CD14-positive monocyte (primary cell): ENCODE measurements around the gene ZDHHC7. TPM values are rescaled to one million over a fixed set of nuclear protein-coding genes. Genes with fewer than 3 reads are reported as not detected.
A peak's percentile ranks its signal among the peaks of the same experiment; 100 is the strongest.

Experiments
- DNase-seq, 3 donors: peaks; one replicate each; pipeline ENCODE4 v3.0.0-alpha.2; 2011 to 2022
- H2AFZ ChIP-seq: 2 replicates; pipeline ENCODE4 v1.6.0; 2012; ENCODE audit warnings: mild to moderate bottlenecking, low read depth, low read length, inconsistent platforms; ENCODE audit not compliant: insufficient read depth, poor library complexity, severe bottlenecking
- H3K27ac ChIP-seq, 2 donors: 1 replicate in 1 of 2; 2 replicates in 1 of 2; pipeline ENCODE4 v1.5.1; 2012 to 2013; ENCODE audit warnings: low read length in 2 of 2, control low read depth in 1 of 2, inconsistent platforms in 1 of 2, low read depth in 1 of 2, mild to moderate bottlenecking in 1 of 2
- H3K27me3 ChIP-seq, 2 donors: one replicate each; pipeline versions ENCODE4 v1.6.0 to v1.6.1; 2011 to 2013; ENCODE audit warnings: low read length in 2 of 2; ENCODE audit not compliant: control insufficient read depth in 2 of 2, insufficient read depth in 2 of 2
- H3K36me3 ChIP-seq, 2 donors: replicated peaks in 1 of 2; 1 replicate in 1 of 2; 2 replicates in 1 of 2; pipeline versions ENCODE4 v1.5.1 to v1.6.1; 2012 to 2013; ENCODE audit warnings: low read length in 2 of 2, control low read depth in 1 of 2, inconsistent platforms in 1 of 2, mild to moderate bottlenecking in 1 of 2; ENCODE audit not compliant: insufficient read depth in 2 of 2, control insufficient read depth in 1 of 2
- H3K4me1 ChIP-seq, 2 donors: 1 replicate in 1 of 2; 2 replicates in 1 of 2; pipeline versions ENCODE4 v1.5.1 to v1.6.1; 2012 to 2013; ENCODE audit warnings: low read length in 2 of 2, control low read depth in 1 of 2, inconsistent platforms in 1 of 2, mild to moderate bottlenecking in 1 of 2, moderate library complexity in 1 of 2; ENCODE audit not compliant: insufficient read depth in 2 of 2, control insufficient read depth in 1 of 2
- H3K4me2 ChIP-seq: replicated peaks from 2 replicates; pipeline ENCODE3; 2012; ENCODE audit warnings: low read length, moderate library complexity, mild to moderate bottlenecking; ENCODE audit not compliant: poor library complexity, severe bottlenecking; ENCODE audit errors: extremely low read depth
- H3K4me3 ChIP-seq, 3 experiments: fragments of 200-600 bp in 1 of 3; sonication (generic) in 1 of 3; replicated peaks in 1 of 3; 1 replicate in 2 of 3; 2 replicates in 1 of 3; pipeline ENCODE4 v1.5.1; 2011 to 2013; ENCODE audit warnings: low read length in 3 of 3, mild to moderate bottlenecking in 3 of 3, control low read depth in 2 of 3, low read depth in 2 of 3, inconsistent platforms in 1 of 3, moderate library complexity in 1 of 3
- H3K79me2 ChIP-seq: 2 replicates; pipeline ENCODE4 v1.6.0; 2012; ENCODE audit warnings: mild to moderate bottlenecking, control low read depth, inconsistent platforms, low read length, moderate library complexity; ENCODE audit not compliant: insufficient read depth
- H3K9ac ChIP-seq: 2 replicates; pipeline ENCODE4 v1.6.0; 2017; ENCODE audit warnings: low read length, mild to moderate bottlenecking; ENCODE audit not compliant: insufficient read depth, poor library complexity, severe bottlenecking
- H3K9me3 ChIP-seq, 2 donors: replicated peaks in 1 of 2; 1 replicate in 1 of 2; 2 replicates in 1 of 2; pipeline versions ENCODE4 v1.5.1 to v1.6.1; 2012 to 2013; ENCODE audit warnings: low read length in 2 of 2, control low read depth in 1 of 2; ENCODE audit not compliant: control insufficient read depth in 1 of 2, insufficient read depth in 1 of 2
- H4K20me1 ChIP-seq: 2 replicates; pipeline ENCODE4 v1.6.0; 2012; ENCODE audit warnings: mild to moderate bottlenecking, low read length, control low read depth, moderate library complexity; ENCODE audit not compliant: insufficient read depth
- H3K27ac Mint-ChIP-seq, 7 donors: one replicate each; pipeline ENCODE4 v1.8.0; 2020; ENCODE audit warnings: mild to moderate bottlenecking in 7 of 7, mixed read lengths in 7 of 7, moderate library complexity in 6 of 7, inconsistent platforms in 2 of 7
- H3K27me3 Mint-ChIP-seq, 3 donors: one replicate each; pipeline ENCODE4 v1.8.0; 2021 to 2022; ENCODE audit warnings: low read depth in 3 of 3, mild to moderate bottlenecking in 3 of 3, mixed read lengths in 3 of 3, moderate library complexity in 3 of 3, inconsistent platforms in 1 of 3
- H3K36me3 Mint-ChIP-seq, 2 donors: one replicate each; pipeline ENCODE4 v1.8.0; 2020; ENCODE audit warnings: mixed read lengths in 2 of 2, inconsistent platforms in 1 of 2, mild to moderate bottlenecking in 1 of 2
- H3K4me1 Mint-ChIP-seq: one replicate; pipeline ENCODE4 v1.8.0; 2020; ENCODE audit warnings: mild to moderate bottlenecking, mixed read lengths
- H3K4me3 Mint-ChIP-seq, 2 donors: one replicate each; pipeline ENCODE4 v1.8.0; 2020; ENCODE audit warnings: mild to moderate bottlenecking in 2 of 2, mixed read lengths in 2 of 2, moderate library complexity in 1 of 2
- H3K9me3 Mint-ChIP-seq, 7 donors: one replicate each; pipeline ENCODE4 v1.8.0; 2020 to 2022; ENCODE audit warnings: mixed read lengths in 7 of 7, mild to moderate bottlenecking in 6 of 7, moderate library complexity in 6 of 7, inconsistent platforms in 2 of 7
- WGBS: methylation state at CpG from one replicate; pipeline ENCODE4 v1.1.5; 2013; ENCODE audit warnings: missing lambda C conversion rate; ENCODE audit not compliant: insufficient coverage; 5-methylcytosine and 5-hydroxymethylcytosine counted together
- intact Hi-C, 2 donors: fragments of 100-400 bp; cut with micrococcal nuclease; formaldehyde crosslinking; loops; one replicate each; pipeline versions ENCODE4 v1.15.0 to v1.15.1; 2023
- polyA plus RNA-seq, 3 donors: library from polyadenylated mRNA; depleted of rRNA in 1 of 3; unstranded in 2 of 3; stranded (reverse) in 1 of 3; fragments of 300-500 nt in 2 of 3; fragments of >200 nt in 1 of 3; fragmentation: Illumina TruSeq in 2 of 3; gene quantifications; 1 replicate in 2 of 3; 2 replicates in 1 of 3; pipeline ENCODE4 v1.2.3, GENCODE V29; 2012 to 2021
- TF ChIP-seq, protein P1 (sequence below): fragments of 200-600 bp; IDR thresholded peaks from one replicate; pipeline ENCODE4 v1.8.0; 2022; ENCODE audit warnings: antibody characterized with exemption, mild to moderate bottlenecking

ZDHHC7 gene
- polyA plus RNA-seq, 3 donors = 99.7 to 189 (median 129) TPM

DNA sequence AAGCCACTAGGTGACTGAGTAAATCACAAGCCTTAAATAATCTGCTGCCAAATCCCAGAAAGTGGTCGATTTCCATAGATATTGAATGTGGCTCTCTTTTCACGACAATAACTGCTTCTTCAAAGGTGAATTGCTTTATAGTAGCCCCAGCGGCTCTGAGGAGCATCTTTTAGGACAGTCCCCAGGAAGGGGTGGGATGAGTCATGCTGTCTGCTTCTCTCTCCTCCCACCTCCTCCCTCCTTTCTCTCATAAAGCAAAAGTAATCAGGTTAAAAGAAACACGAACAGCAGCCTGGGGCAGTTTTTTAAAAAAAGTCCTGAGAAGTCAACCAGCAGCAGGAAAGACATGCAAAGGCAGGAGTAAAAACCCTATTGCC is 18.1 kb upstream of the ZDHHC7 start:
- WGBS = 20% methylated on average over 1 of the region's 4 CpGs
- H3K9ac ChIP-seq = no peak overlapping the region
- no peaks in the 10 kb centered on the region for H3K9me3 ChIP-seq
- no peaks in the 10 kb centered on the region for H3K9me3 Mint-ChIP-seq
- peaks cover 0 to 1% (median 0%) of the 10 kb centered on the region in 3 donors for H3K27me3 Mint-ChIP-seq
- peaks cover 84% of the 10 kb centered on the region for H3K79me2 ChIP-seq
- intact Hi-C loops = loop anchor here (2.0 to 5.0 kb wide), 5 partner anchors 15 to 47 kb away; no protein-coding TSS in a partner anchor
- peak overlapping the region; percentile 81 for H3K4me2 ChIP-seq
- TF ChIP-seq, protein P1, sequence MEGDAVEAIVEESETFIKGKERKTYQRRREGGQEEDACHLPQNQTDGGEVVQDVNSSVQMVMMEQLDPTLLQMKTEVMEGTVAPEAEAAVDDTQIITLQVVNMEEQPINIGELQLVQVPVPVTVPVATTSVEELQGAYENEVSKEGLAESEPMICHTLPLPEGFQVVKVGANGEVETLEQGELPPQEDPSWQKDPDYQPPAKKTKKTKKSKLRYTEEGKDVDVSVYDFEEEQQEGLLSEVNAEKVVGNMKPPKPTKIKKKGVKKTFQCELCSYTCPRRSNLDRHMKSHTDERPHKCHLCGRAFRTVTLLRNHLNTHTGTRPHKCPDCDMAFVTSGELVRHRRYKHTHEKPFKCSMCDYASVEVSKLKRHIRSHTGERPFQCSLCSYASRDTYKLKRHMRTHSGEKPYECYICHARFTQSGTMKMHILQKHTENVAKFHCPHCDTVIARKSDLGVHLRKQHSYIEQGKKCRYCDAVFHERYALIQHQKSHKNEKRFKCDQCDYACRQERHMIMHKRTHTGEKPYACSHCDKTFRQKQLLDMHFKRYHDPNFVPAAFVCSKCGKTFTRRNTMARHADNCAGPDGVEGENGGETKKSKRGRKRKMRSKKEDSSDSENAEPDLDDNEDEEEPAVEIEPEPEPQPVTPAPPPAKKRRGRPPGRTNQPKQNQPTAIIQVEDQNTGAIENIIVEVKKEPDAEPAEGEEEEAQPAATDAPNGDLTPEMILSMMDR = no peak
- H3K4me3 ChIP-seq = peak overlapping the region; percentile 78 to 98 (median 84)
- peaks cover 32 to 38% of the 10 kb centered on the region in 2 donors for H3K36me3 ChIP-seq
- peak overlapping the region in 5 of 7 donors; percentile 15 to 94 (median 93) for H3K27ac Mint-ChIP-seq
- H2AFZ ChIP-seq = no peak overlapping the region
- H3K4me1 ChIP-seq = peaks cover 57 to 63% of the 10 kb centered on the region in 2 donors
- peaks cover 73% of the 10 kb centered on the region for H3K4me1 Mint-ChIP-seq
- peak overlapping the region in 1 of 2 donors; percentile 84 for H3K27ac ChIP-seq
- DNase-seq = peak; percentile 56 to 79 (median 79)
- H4K20me1 ChIP-seq = peaks cover 66% of the 10 kb centered on the region
- H3K36me3 Mint-ChIP-seq = peaks cover 39 to 51% of the 10 kb centered on the region in 2 donors
- H3K4me3 Mint-ChIP-seq = peak overlapping the region; percentile 94 to 95
- no peaks in the 10 kb centered on the region for H3K27me3 ChIP-seq

DNA sequence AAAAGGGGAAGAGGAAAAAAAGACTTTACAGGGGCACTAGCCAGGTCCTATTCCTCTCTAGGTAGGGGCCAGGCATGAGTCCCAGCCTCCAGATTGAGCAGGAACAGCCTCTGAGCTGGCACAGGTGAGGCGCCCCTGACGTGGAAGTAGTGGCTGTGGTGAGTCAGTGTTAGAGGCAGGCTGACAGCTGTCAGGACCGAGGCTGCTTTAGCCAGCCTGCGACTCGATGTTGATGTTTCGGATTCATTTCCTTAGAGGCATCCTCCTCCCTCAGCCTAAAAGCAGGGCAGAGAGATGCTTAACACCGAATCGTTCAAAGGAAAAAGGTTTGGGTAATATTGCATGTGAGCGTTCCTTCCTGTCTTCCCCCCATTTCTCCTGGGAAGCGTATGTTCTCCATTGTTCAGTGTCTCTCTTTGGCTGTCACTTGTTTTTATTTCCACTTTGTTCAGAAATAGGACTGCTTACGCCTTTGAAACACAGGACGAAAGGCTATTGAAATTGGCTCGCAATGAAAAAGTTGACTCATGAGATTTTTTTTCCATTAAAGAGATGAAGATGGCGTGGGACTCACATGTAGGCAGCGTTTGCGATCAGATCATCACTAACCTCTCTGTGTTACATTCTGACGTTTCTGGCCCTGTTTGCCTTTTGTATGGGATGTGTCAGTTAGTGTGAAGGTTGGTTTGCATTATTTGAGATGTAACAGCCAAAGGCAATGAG is 17.5 kb upstream of the ZDHHC7 start:
- H3K4me1 Mint-ChIP-seq = peaks cover 69% of the 10 kb centered on the region
- DNase-seq = peak in 1 of 3 donors; percentile 54
- peak overlapping the region; percentile 73 to 94 (median 88) for H3K27ac Mint-ChIP-seq
- Histone ChIP-seq H3K4me2 (peak overlapping the region; percentile 81), H4K20me1 (peaks cover 60% of the 10 kb centered on the region), H3K4me3 (peak overlapping the region; percentile 78 to 98 (median 84)), H2AFZ (no peak overlapping the region), H3K9me3 (no peaks in the 10 kb centered on the region), H3K9ac (peak overlapping the region; percentile 91), H3K36me3 (peaks cover 27 to 33% of the 10 kb centered on the region in 2 donors), H3K27me3 (no peaks in the 10 kb centered on the region), H3K79me2 (peaks cover 82% of the 10 kb centered on the region), H3K4me1 (peaks cover 59 to 65% of the 10 kb centered on the region in 2 donors), H3K27ac (peak overlapping the region; percentile 10 to 84)
- TF ChIP-seq, protein P1 = no peak
- intact Hi-C loops = loop anchor here (2.0 to 5.0 kb wide), 5 partner anchors 14 to 47 kb away; no protein-coding TSS in a partner anchor
- peaks cover 34 to 48% of the 10 kb centered on the region in 2 donors for H3K36me3 Mint-ChIP-seq
- peaks cover 0 to 1% (median 0%) of the 10 kb centered on the region in 3 donors for H3K27me3 Mint-ChIP-seq
- peak overlapping the region; percentile 94 to 95 for H3K4me3 Mint-ChIP-seq
- 59% methylated on average over 5 of the region's 17 CpGs for WGBS
- H3K9me3 Mint-ChIP-seq = no peaks in the 10 kb centered on the region
